K562 (cell line): ENCODE results near the gene MAPK1IP1L. TPM values are rescaled to one million over a fixed set of nuclear protein-coding genes. Genes with fewer than 3 reads are reported as not detected.

Experiments
- CHCHD3 ChIP-seq: fragments of 250-450 bp; sonication (Bioruptor Pico); IDR thresholded peaks from 2 replicates; pipeline ENCODE4 v2.1.2; 2022; ENCODE audit warnings: mild to moderate bottlenecking
- DNMT1 ChIP-seq: fragments of 450-650 bp; IDR thresholded peaks from 2 replicates; pipeline ENCODE4 v1.6.1; 2016; ENCODE audit warnings: antibody characterized with exemption, mild to moderate bottlenecking
- NCOA6 ChIP-seq: fragments of 450-650 bp; IDR thresholded peaks from 2 replicates; pipeline ENCODE4 v1.6.1; 2017; ENCODE audit warnings: mild to moderate bottlenecking
- ZFP30 ChIP-seq: fragments of 250-450 bp; sonication (Bioruptor Pico); IDR thresholded peaks from 2 replicates; pipeline ENCODE4 v1.8.0; 2022; ENCODE audit warnings: moderate library complexity, mild to moderate bottlenecking, inconsistent platforms, borderline replicate concordance
- ZKSCAN8 ChIP-seq: fragments of 200-800 bp; sonication (Bioruptor generic); IDR thresholded peaks from 2 replicates; pipeline ENCODE4 v1.6.1; 2016; ENCODE audit warnings: missing genetic modification characterization, missing compliant biosample characterization
- ZNF507 ChIP-seq: conservative IDR thresholded peaks from 2 replicates; pipeline ENCODE4 v1.6.1; 2017; ENCODE audit warnings: missing genetic modification characterization, missing compliant biosample characterization
- polyA plus RNA-seq, 8 experiments: library from polyadenylated mRNA; depleted of rRNA in 4 of 8; stranded (reverse) in 5 of 8; unstranded in 3 of 8; fragments of >200 nt; fragmentation: Nextera tagmentation in 2 of 8; fragmentation: Illumina TruSeq in 1 of 8; extraction: Ambion mirVana in 2 of 8; extraction: Trizol in 1 of 8; gene quantifications; 2 replicates each; pipeline versions ENCODE4 v1.2.1 to v1.2.3, GENCODE V29; 2011 to 2014; ENCODE audit warnings: inconsistent platforms in 1 of 8, missing spikeins in 1 of 8
- total RNA-seq, 7 experiments: library from RNA; depleted of rRNA in 6 of 7; stranded (reverse); fragments of >200 nt in 6 of 7; fragmentation: Illumina TruSeq in 2 of 7; extraction: Trizol in 2 of 7; gene quantifications; 2 replicates each; pipeline versions ENCODE4 v1.2.1 to v1.2.3, GENCODE V29; 2011 to 2021; ENCODE audit warnings: low replicate concordance in 1 of 7
- TF ChIP-seq, protein P1 (sequence below): sonication (generic); formaldehyde crosslinking; IDR thresholded peaks from 2 replicates; pipeline ENCODE4 v1.8.1; 2023; ENCODE audit warnings: mild to moderate bottlenecking, missing genetic modification reagents
- TF ChIP-seq, protein P2 (sequence below): fragments of 250-450 bp; sonication (Bioruptor Pico); IDR thresholded peaks from 2 replicates; pipeline ENCODE4 v1.8.0; 2021; ENCODE audit warnings: mild to moderate bottlenecking, moderate library complexity
- TF ChIP-seq, protein P3 (sequence below): fragments of 150-350 bp; IDR thresholded peaks from 2 replicates; pipeline ENCODE4 v1.6.1; 2014; ENCODE audit warnings: low read depth, mild to moderate bottlenecking, low read length, borderline replicate concordance

Gene MAPK1IP1L
- total and polyA plus RNA-seq, 9 of the 15 experiments (the other 6 are each of a cell fraction or from before 2014, with no cell fraction given) = 32.7 to 99.4 (median 49.8) TPM

DNA sequence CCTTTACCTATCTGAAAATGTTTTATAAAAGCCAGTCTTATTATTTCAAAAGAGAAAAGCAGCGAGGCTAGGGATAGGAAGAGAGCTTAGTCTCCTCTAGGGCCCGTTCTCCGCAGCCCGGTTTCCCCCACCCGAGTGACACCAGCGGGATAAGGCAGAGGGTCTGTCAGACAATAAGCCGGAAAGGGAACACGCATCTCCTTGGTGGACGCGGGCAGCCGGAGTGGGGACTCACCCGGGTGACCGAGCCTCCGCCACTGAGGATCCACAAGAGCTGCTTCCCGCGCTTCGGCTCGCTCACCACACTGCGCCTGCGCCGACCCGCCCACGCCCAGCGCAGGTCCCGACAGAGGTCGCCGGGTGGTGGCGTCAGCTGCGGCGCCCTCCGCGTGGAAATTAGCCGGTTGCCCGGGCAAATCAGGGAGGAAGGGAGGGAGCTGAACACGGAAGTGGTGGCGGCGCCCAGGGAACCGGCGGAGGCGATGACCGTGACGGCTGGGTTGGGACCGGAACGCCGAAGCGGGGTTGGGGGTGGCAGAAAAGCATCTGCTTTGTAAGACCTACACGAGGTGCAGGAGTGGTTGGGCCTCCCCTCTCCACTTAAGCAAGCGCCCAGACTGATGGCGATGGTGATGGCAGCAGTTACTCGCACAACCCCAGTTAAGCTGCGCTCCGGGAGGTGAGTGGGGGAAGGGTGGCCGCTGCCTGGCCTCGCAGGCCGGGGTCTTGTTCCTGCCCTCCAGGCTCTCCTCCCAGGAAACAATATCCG, 24.5 kb upstream of the MAPK1IP1L start, which contains the start of the genes SOCS4 and WDHD1 (continued):
- TF ChIP-seq ZFP30 (CRISPR knock-in tag) (no peak), ZNF507 (no peak), NCOA6 (no peak), DNMT1 (no peak), ZKSCAN8 (CRISPR knock-in tag) (no peak), CHCHD3 (CRISPR knock-in tag) (no peak)
- TF ChIP-seq, protein P1, sequence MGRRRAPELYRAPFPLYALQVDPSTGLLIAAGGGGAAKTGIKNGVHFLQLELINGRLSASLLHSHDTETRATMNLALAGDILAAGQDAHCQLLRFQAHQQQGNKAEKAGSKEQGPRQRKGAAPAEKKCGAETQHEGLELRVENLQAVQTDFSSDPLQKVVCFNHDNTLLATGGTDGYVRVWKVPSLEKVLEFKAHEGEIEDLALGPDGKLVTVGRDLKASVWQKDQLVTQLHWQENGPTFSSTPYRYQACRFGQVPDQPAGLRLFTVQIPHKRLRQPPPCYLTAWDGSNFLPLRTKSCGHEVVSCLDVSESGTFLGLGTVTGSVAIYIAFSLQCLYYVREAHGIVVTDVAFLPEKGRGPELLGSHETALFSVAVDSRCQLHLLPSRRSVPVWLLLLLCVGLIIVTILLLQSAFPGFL (CRISPR knock-in tag) = no peak
- TF ChIP-seq, protein P2, sequence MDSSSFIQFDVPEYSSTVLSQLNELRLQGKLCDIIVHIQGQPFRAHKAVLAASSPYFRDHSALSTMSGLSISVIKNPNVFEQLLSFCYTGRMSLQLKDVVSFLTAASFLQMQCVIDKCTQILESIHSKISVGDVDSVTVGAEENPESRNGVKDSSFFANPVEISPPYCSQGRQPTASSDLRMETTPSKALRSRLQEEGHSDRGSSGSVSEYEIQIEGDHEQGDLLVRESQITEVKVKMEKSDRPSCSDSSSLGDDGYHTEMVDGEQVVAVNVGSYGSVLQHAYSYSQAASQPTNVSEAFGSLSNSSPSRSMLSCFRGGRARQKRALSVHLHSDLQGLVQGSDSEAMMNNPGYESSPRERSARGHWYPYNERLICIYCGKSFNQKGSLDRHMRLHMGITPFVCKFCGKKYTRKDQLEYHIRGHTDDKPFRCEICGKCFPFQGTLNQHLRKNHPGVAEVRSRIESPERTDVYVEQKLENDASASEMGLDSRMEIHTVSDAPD (CRISPR knock-in tag) = no peak
- TF ChIP-seq, protein P3, sequence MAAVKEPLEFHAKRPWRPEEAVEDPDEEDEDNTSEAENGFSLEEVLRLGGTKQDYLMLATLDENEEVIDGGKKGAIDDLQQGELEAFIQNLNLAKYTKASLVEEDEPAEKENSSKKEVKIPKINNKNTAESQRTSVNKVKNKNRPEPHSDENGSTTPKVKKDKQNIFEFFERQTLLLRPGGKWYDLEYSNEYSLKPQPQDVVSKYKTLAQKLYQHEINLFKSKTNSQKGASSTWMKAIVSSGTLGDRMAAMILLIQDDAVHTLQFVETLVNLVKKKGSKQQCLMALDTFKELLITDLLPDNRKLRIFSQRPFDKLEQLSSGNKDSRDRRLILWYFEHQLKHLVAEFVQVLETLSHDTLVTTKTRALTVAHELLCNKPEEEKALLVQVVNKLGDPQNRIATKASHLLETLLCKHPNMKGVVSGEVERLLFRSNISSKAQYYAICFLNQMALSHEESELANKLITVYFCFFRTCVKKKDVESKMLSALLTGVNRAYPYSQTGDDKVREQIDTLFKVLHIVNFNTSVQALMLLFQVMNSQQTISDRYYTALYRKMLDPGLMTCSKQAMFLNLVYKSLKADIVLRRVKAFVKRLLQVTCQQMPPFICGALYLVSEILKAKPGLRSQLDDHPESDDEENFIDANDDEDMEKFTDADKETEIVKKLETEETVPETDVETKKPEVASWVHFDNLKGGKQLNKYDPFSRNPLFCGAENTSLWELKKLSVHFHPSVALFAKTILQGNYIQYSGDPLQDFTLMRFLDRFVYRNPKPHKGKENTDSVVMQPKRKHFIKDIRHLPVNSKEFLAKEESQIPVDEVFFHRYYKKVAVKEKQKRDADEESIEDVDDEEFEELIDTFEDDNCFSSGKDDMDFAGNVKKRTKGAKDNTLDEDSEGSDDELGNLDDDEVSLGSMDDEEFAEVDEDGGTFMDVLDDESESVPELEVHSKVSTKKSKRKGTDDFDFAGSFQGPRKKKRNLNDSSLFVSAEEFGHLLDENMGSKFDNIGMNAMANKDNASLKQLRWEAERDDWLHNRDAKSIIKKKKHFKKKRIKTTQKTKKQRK = no peak
